Heart right ventricle (tissue), 16 donors: Measurements from ENCODE around the gene GAS6. TPM values are rescaled to one million over a fixed set of nuclear protein-coding genes. Genes with fewer than 3 reads are reported as not detected.

ENCODE experiments used
- ATAC-seq, 8 donors: fragments of 200-7000 bp; cut with Tn5 transposase; one replicate each; pipeline ENCODE4 v1.9.1; 2020; ENCODE audit warnings: mild to moderate bottlenecking in 8 of 8, moderate library complexity in 8 of 8, moderate number of reproducible peaks in 1 of 8
- DNase-seq, 2 donors: peaks; one replicate each; pipeline ENCODE4 v3.0.0-alpha.2; 2020
- H3K27ac ChIP-seq, 10 donors: fragments of 200-600 bp; sonication (generic) in 2 of 10; one replicate each; pipeline versions ENCODE4 v1.5.0 to v1.8.0; 2020 to 2022; ENCODE audit warnings: mild to moderate bottlenecking in 3 of 10
- H3K27me3 ChIP-seq, 7 donors: fragments of 200-600 bp; one replicate each; pipeline ENCODE4 v1.8.0; 2021 to 2022; ENCODE audit warnings: mild to moderate bottlenecking in 2 of 7
- H3K36me3 ChIP-seq, 9 donors: fragments of 200-600 bp; sonication (generic) in 1 of 9; one replicate each; pipeline versions ENCODE4 v1.5.0 to v1.8.0; 2020 to 2022; ENCODE audit warnings: mild to moderate bottlenecking in 2 of 9
- H3K4me1 ChIP-seq, 9 donors: fragments of 200-600 bp; sonication (generic) in 1 of 9; one replicate each; pipeline versions ENCODE4 v1.5.0 to v1.8.0; 2020 to 2022; ENCODE audit warnings: mild to moderate bottlenecking in 4 of 9
- H3K4me3 ChIP-seq, 10 donors: fragments of 200-600 bp; sonication (generic) in 2 of 10; one replicate each; pipeline versions ENCODE4 v1.5.0 to v1.8.0; 2020 to 2022; ENCODE audit warnings: mild to moderate bottlenecking in 7 of 10, moderate library complexity in 2 of 10
- H3K9me3 ChIP-seq, 11 donors: fragments of 200-600 bp in 10 of 11; sonication (generic) in 2 of 11; one replicate each; pipeline versions ENCODE4 v1.5.0 to v1.8.0; 2013 to 2022; ENCODE audit warnings: mild to moderate bottlenecking in 2 of 11, control low read depth in 1 of 11, moderate library complexity in 1 of 11
- WGBS, 2 donors: extraction: QIAGEN DNeasy Blood & Tissue Kit; methylation state at CpG; one replicate each; pipeline ENCODE4 v1.1.7; 2013; ENCODE audit warnings: inconsistent platforms in 1 of 2; 5-methylcytosine and 5-hydroxymethylcytosine counted together
- intact Hi-C, 10 donors: fragments of 100-400 bp; cut with DNase I; formaldehyde crosslinking; loops; one replicate each; pipeline versions ENCODE4 v1.11.1 to v1.14.2; 2022
- polyA plus RNA-seq, 2 donors: library from polyadenylated mRNA; stranded (reverse); fragments of 200-250 nt; gene quantifications; one replicate each; pipeline ENCODE4 v1.2.3, GENCODE V29; 2013
- total RNA-seq, 10 donors: library from RNA; stranded (reverse); fragmentation: NEBNext Ultra II Directional in 3 of 10; extraction: Animal tissue kit (Norgen Biotek cat#: 25700) in 3 of 10; gene quantifications; one replicate each; pipeline versions ENCODE4 v1.2.1 to v1.2.4, GENCODE V29; 2021 to 2023
- TF ChIP-seq, protein P1 (sequence below), 9 donors: fragments of 200-600 bp; sonication (generic) in 2 of 9; IDR thresholded peaks; one replicate each; pipeline versions ENCODE4 v1.5.0 to v1.8.0; 2021 to 2022; ENCODE audit warnings: antibody characterized with exemption in 9 of 9, mild to moderate bottlenecking in 5 of 9, moderate library complexity in 1 of 9
- donor health status: Arrhythmogenic right ventricular cardiomyopathy.
- donor health status: ischemic (EF 13 %, LVEDD 7.1; RV severe dilation, severe dysfunction).
- donor health status: healthy with polysubstance abuse.
- donor health status: DM: no; HTN: yes; CAD: no.
- donor health status: DM: no; HTN: no; CAD: no.
- donor health status: ischemic (EF 25% LVEDD 6.9; RV normal size, moderate dysfunction).
- donor health status: ischemic (EF 25% LVEDD 5.7; RV mildly dilated, moderate dysfunction).
- donor health status: healthy.
- donor health status: DM: yes; HTN: yes; CAD: no.
- donor health status: Ischemic cardiomyopathy.
- donor health status: ischemic (EF 35%, LVEDD 5.7; RV mildly dilated, moderate dysfunction).
- donor health status: nonischemic (EF 11% LVEDD 7.7; RV severe dilation, severe dysfunction).
- donor health status: DM: yes; HTN: yes; CAD: no.
- donor health status: PGD.
- donor health status: ischemic (EF 29% LVEDD 5.4; RV normal size, mild dysfunction).
- donor health status: nonischemic (EF 23%, LVEDD 6.1; RV moderate dilation, normal function).

Gene GAS6
- total and polyA plus RNA-seq, 12 donors: 113 to 280 (median 174) TPM

DNA sequence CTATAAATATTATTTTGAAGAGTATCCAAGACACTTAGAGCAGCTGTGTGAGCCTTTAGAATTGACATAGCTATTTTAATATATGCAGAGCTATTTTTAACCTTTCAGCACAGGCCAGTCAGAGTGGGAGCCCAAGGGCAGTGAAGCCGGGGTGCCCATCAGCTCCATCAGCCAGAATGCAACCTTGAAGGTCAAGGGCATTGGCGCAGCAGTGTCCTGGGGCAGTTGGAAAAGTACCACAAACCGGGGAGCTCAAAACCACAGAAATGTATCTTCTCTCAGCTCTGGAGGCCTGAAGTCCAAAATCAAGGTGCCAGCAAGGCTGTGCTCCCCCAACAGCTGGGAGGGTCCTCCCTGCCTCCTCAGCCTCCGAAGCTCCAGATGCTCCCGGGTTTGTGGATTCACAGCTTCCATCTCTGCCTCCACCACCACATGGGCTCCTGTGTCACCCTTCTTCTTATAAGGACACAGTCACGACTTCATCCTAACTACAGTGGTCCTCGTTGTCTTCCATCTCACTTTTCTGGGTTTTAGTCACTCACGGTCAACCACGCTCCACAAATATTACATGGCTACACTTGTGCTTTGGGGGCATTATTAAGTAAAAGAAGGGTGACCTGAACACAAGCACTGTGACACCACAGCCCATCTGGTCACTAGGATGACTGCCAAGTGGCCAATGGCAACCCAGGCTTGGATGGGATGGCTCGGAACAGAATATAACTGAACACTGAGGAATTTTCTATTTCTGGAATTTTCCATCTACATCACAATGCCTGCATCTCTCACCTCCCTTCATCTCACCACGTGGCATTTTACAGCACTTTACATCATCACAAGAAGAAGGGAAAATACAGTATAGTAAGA lies 15.9 kb upstream of the GAS6 start:
- H3K4me1 ChIP-seq: peaks cover 12 to 61% (median 43%) of the 10 kb centered on the region in 9 donors
- H3K27ac ChIP-seq: peak overlapping the region in 8 of 10 donors; percentile 13 to 88 (median 73)
- ATAC-seq: peak in 6 of 8 donors; percentile 18 to 65 (median 50)
- no peak overlapping the region for H3K4me3 ChIP-seq
- H3K36me3 ChIP-seq: no peaks in the 10 kb centered on the region
- H3K9me3 ChIP-seq: no peaks in the 10 kb centered on the region
- intact Hi-C loops: loop anchor here in 1 of 10 donors (2.0 kb wide), 1 partner anchor 15 kb away; the partner anchor contains the start of gene GAS6
- DNase-seq: peak in 1 of 2 donors; percentile 48
- 72 to 77% methylated on average over 11 of the region's 11 CpGs for WGBS, 2 donors
- TF ChIP-seq, protein P1, sequence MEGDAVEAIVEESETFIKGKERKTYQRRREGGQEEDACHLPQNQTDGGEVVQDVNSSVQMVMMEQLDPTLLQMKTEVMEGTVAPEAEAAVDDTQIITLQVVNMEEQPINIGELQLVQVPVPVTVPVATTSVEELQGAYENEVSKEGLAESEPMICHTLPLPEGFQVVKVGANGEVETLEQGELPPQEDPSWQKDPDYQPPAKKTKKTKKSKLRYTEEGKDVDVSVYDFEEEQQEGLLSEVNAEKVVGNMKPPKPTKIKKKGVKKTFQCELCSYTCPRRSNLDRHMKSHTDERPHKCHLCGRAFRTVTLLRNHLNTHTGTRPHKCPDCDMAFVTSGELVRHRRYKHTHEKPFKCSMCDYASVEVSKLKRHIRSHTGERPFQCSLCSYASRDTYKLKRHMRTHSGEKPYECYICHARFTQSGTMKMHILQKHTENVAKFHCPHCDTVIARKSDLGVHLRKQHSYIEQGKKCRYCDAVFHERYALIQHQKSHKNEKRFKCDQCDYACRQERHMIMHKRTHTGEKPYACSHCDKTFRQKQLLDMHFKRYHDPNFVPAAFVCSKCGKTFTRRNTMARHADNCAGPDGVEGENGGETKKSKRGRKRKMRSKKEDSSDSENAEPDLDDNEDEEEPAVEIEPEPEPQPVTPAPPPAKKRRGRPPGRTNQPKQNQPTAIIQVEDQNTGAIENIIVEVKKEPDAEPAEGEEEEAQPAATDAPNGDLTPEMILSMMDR (IDR thresholded peaks at IDR 0.05): no peak
- no peaks in the 10 kb centered on the region for H3K27me3 ChIP-seq

DNA sequence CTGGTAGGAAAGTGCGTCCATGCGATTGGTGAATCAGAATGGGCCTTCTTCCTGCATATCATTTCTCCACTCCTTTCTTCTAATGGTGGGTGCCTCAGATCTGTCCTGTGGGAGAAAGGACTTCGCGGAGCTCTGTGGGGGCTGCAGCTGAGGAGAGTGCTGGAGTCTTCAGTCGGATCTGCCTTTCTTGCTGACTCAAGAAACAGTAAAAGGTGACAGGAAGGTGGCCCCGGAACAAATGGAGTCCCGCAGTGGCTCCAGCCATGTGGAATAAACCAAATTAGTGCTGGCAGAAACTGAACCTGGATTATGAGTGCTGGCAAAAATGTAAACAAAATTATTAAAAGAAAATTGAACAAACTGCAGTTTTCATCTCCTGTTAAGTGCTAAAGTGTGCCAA lies 15.1 kb upstream of the GAS6 start:
- DNase-seq (no peak), ATAC-seq (no peak)
- TF ChIP-seq, protein P1 (IDR thresholded peaks at IDR 0.05): no peak
- Histone ChIP-seq H3K4me1 (peaks cover 12 to 57% (median 43%) of the 10 kb centered on the region in 9 donors), H3K4me3 (no peak overlapping the region), H3K36me3 (no peaks in the 10 kb centered on the region), H3K27ac (peak overlapping the region in 8 of 10 donors; percentile 13 to 88 (median 73)), H3K9me3 (no peaks in the 10 kb centered on the region), H3K27me3 (no peaks in the 10 kb centered on the region)
- intact Hi-C loops: loop anchor here in 1 of 10 donors (2.0 kb wide), 1 partner anchor 14 kb away; the partner anchor contains the start of gene GAS6
- WGBS, 2 donors: 63 to 74% methylated on average over 7 of the region's 7 CpGs

DNA sequence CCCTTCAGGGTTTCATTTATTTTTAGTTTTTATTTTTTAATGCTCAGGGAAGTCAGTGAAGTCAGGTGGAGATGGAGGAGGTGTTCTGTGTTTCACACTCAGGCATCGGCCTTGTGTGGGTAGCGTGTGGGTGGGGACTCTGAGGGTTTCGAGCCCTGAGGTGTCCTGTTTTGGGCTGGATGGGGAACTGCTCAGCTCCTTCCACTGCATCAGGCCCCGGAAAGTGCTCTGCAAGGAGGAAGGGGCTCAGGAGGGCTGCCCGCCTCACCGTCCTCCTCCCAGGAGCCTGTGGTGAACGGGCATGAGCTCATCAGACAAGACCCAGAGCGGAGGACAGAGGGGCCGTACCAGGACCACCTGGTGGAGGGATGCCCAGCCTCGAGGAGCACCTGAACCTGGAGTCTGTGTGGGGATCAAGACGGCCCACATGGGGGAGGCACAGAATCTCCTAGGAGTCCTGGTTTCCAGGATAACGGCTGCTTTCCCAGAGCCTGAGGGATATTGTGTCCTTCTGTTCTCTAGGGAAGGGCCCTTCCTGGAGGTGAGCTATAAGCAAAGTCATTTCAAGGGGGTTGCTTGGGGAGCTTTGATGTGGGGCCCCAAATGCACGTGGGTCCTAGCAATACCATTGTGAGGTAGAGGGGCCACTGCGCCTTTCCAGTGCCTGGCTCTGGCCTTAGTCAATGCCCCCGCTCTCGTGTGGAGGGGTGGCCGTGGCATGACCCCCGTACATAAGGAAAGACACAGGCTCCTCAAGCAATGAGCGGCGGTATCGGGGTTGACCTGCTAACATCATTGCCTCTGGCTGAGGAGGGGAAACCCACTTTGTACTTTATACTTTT lies 13.5 kb upstream of the GAS6 start:
- H3K9me3 ChIP-seq: no peaks in the 10 kb centered on the region
- H3K4me1 ChIP-seq: peaks cover 12 to 41% (median 35%) of the 10 kb centered on the region in 9 donors
- no peaks in the 10 kb centered on the region for H3K36me3 ChIP-seq
- H3K27me3 ChIP-seq: no peaks in the 10 kb centered on the region
- DNase-seq (no peak), ATAC-seq (no peak)
- no peak overlapping the region for H3K27ac ChIP-seq
- H3K4me3 ChIP-seq: no peak overlapping the region
- TF ChIP-seq, protein P1 (IDR thresholded peaks at IDR 0.05): no peak
- intact Hi-C loops: no loop called here
- 96 to 97% methylated on average over 21 of the region's 21 CpGs for WGBS, 2 donors
